Amniotic epithelial cell (primary cell): ENCODE measurements around the gene ILKAP.

ENCODE experiments used
- DNase-seq: peaks from one replicate; pipeline ENCODE4 v3.0.0-alpha.2; 2010; ENCODE audit warnings: low read depth

ILKAP gene

GRCh38 chr2:238236571-238236970 lies 33.1 kb upstream of the ILKAP start:
- DNase-seq = no peak

- no peak for DNase-seq
Observed at GRCh38 chr2:238235856-238236255, 32.4 kb upstream of the ILKAP start.

DNA sequence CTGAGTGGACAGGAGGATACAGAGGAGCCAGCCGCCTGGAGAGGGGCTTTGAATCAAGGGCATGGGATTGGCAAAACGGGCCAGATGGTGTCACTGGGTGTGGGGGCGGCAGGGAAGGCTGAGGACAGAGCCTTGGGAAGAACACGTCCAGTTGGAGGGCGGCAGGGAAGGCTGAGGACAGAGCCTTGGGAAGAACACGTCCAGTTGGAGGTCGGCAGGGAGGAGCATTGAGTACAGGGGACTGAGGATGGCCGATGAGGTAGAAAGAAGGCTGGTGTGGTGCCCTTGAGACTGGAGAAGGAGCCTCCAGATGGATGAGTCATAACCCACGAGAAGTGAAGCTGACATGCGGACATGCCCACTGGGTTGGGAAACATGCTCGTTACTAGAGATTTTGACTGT lies 31.8 kb upstream of the ILKAP start:
- DNase-seq = peak; percentile 81

DNA sequence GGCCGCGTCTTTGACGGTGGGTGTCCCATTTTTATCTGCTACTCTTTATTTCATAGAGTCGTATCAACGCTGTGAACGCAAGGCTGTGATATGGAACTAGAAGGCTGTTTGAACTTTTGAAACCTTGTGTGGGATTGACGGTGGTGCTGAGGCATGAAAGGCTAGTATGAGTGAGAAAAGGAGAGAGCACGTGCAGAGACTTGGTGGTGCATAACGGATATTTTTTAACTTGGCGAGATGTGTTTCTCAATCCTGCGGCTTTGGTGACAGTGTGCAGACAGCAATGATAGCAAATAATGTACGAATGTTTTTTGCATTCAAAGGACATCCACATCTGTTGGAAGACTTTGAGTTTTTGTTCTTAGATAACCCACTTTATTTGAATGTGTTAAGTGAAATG lies 30.1 kb upstream of the ILKAP start:
- no peak for DNase-seq

DNA sequence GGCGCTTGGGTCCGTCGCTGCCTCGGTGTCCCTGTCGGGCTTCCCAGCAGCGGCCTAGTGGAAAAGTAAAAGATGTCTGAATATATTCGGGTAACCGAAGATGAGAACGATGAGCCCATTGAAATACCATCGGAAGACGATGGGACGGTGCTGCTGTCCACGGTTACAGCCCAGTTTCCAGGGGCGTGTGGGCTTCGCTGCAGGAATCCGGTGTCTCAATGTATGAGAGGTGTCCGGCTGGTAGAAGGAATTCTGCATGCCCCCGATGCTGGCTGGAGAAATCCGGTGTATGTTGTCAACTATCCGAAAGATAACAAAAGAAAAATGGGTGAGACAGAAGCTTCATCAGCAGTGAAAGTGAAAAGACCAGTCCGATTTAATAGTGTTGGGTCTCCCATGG lies 28.3 kb upstream of the ILKAP start:
- no peak for DNase-seq

- peak; percentile 61 for DNase-seq
Observed at GRCh38 chr2:238231251-238231793, 27.8 kb upstream of the ILKAP start.

GRCh38 chr2:238230699-238231098 lies 27.2 kb upstream of the ILKAP start:
- no peak for DNase-seq

- peak; percentile 80 for DNase-seq
Observed at GRCh38 chr2:238228700-238229099, 25.2 kb upstream of the ILKAP start.

- no peak for DNase-seq
Observed at GRCh38 chr2:238227587-238228032, 24.1 kb upstream of the ILKAP start.

DNA sequence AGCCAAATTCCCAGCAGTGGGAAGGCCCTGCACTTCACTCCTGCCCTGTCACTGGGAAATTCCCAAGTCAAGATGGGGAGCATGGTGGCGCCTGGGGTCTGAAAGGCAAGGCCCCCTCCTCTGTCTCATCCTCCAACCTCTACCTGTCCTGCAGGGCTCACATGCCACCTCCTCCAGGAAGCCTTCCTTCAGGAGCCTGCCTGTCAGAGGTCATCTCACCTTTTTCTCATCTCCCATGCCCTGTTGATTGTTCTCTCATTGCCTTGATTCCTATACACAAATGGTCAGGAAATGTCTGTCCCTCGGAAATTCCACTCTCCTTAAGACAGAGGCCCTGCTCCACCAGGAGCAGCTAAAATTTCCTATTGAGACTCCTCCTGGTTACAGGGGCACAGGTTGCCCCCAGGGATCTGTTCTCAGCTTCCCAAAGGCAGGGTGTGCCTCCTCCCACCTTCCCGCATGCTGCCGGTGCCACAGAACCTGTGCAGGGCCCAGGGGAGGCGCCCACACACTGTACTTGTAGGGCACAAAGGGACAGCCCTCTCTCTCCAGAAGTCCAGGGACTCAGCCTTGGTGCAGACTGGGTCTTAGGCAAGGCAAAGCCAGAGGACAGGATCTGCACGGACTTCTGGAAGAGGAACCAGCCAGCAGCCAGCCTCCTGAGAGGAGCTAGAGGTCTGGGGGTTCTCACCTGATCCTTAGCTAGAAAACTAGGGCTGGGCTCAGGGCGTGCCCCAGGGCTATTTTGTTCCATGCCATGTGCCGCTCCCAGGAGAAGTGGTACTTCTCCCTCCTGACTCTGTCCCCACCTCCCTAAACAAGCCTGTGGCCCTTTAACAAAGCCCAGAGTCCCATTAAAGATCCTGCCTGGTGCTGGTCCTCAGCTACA lies 23.4 kb upstream of the ILKAP start:
- no peak for DNase-seq

DNA sequence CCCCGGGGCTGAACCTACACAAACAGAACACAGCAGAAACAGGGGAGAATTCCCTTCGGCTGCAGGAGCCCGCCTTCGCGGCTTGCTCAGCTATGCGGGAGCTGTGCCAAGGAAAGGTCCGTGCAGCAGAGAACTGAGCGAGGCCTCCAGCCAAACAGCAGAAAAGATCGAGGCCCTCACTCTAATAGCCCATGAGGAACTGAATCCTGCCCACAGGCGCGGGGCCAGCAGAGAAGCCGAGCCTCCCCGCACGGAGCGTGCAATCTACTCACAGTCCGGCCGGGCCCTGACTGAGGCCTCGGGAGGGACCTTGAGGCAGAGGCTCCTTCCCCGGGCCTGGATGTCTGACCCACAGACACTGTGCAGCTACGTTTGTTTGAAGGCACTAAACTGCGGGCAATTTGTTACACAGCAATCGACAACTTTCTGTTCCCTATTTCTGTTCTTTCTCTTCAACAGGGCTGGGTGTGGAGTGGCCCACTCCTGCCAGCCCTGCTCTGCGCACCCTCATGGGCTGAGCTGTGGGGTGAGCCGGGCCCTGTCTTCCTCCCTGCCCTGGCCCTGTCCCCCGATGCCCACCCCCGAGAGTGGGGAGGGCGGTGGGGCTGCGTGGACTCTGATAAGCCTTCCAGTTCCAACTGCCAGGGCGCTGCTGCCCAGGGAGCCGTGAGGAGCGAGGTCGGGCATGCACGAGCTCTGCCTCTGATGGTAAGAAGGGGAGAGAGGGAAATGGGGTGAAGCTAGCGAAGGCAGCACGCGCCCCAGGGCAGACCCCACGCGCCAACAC lies 22.6 kb upstream of the ILKAP start:
- peak; percentile 34 for DNase-seq

DNA sequence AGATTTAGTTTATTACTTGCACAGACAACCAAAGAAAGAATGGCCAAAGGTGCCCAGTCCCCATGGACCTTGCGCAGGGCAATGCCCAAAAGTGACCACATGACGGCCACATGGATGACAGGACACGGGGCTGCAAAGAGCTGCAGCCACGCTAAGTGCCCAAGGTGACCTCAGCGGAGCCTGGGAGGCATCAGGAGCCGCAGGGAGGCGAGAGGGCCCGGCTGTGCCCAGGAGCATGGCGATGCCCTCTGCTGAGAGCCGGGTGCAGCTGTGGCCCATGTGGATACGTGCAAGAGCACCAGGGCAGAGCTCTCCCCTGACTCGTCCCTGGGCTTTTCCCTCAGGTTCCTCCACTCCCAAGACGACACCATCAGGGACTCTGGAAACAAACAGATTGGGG lies 21.6 kb upstream of the ILKAP start:
- no peak for DNase-seq

GRCh38 chr2:238224356-238225035 lies 21.0 kb upstream of the ILKAP start:
- DNase-seq = no peak

DNA sequence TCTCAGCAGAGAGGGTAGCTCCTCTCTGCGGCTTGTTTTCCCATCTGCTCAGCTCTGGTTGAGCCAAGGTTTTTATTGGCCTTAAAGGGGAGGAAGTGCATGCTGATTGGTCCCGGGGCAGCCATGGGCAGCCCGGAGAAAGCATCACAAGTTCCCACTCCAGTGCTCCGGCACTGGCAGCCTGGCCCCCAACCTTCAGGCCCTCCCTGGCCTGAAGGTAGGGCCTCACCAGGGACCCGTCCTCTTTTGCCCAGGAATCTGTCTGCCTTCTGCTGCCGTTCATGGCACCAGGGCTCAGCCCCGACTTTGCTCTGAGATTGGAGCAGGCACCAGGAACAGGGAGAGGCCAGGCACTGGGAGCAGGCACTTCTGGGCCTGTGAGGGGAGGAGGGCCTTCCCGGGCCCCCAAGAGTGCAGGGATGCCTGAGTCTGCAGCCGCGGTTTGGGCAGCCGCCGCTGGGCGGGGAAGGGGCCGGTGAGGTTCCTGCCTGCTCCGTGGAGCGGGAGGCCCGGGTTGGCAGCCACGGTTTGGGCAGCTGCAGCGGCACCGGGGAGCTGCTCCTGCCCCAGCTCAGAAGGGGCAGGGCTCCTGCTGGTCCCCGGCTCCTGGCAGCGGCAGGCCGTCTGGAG lies 17.5 kb upstream of the ILKAP start:
- no peak for DNase-seq

GRCh38 chr2:238220274-238220891 lies 16.9 kb upstream of the ILKAP start:
- no peak for DNase-seq

DNA sequence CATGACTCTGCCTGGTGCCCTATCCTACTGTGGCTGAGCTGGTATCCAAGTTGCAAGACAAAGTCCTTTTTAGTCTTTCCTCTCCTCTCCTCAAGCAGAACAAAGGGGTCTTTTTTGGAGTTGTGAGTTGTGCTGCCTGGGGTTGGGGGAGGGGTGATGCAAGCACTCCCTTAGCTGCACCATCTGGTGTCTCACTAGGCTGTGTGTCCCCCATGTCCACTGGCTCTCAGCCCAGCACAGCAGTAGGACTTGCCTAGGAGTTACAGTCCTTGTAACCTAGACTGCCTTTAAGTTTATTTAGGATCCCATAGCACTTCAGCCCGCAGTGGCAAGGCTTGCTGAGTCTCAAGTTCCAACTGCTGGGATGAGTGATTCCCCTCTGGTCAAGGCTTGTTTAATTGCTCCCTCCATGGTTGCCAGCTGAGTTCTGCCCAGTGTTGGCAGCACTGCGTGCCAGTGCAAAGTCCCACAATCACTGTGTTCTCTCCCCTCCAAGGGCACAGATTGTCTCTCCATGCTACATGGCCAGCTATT lies 13.2 kb upstream of the ILKAP start:
- DNase-seq = no peak

- peak; percentile 21 for DNase-seq
Observed at GRCh38 chr2:238207006-238207405, 3.5 kb upstream of the ILKAP start.

DNA sequence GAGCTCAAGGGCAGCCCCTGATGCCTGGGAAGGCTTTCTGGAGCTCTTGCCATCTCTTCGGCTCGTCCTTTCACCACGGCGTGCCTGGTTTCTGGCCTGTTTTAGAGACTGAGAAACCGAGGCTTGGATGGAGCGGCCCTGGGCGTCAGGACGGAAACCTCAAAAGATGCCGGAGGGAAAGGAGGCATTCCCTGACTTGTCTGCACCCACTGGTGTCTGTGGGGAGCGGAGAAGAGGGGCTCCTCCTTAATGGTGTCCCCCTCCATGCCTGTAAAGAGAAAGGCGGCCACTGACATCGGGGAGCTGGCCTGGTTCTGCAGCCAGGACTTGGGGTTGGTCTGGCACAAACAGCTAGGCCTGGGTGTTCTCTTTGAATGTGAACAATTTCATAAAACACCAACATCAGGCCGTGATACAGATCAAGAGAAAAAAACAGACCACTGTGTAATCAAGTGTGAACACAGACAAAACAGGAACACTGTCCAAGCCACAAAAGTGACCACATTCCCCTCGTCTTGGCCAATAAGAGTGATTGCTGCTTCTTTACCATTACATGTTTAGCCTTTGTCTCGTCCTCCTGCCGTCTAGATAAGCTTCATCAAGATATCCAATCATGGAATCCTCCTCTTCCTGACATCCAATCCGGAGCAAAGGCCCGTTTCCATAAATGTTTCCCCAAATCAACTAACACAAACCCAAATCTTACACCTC lies 633 bp upstream of the ILKAP start:
- DNase-seq = no peak

DNA sequence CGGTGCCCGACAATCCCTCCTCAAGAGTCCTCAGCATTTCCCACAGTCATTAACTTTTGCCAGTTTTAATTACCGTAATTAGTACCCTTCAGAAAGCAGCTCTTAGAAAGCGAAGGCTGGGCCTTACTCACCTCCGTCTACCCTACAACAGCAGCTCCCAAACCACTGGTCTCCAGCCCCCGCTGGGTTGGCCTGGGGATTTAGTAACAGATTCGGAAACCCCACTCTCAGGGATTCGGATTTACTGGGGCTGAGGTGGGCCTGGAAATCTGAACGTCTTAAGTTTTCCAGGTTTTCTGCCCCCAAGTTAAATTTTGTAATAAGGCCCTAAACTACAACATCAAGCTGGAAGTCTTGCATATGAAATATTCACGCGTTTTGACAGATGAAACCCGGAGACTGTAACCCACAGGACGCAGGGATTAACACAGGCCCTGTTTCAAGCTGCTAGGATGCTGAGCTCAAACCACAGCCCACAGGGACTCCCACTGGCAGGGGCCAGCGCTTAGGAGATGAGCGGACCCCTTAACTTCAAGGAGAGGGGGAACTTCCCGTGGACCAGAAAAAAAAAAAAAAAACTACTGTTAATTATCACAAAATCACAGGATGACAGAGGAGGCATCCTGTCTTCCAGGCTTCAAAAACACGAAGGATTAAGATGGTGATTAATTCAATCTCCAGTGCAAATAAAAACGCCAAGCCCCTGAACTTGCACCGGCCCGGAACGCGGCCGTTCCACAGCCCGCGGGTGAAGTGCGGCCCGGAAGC lies 985 bp downstream of the ILKAP start:
- DNase-seq = peak; percentile 51

GRCh38 chr2:238190445-238190844 lies 13.1 kb downstream of the ILKAP start:
- no peak for DNase-seq
